ENCODE results near the gene RPLP1. TPM values are rescaled to one million over a fixed set of nuclear protein-coding genes. Genes with fewer than 3 reads are reported as not detected.
A peak's percentile ranks its signal among the peaks of the same experiment; 100 is the strongest.

RPLP1 gene
- total and polyA plus RNA-seq, 12 donors = 1,068 to 2,100 (median 1,266) TPM

- ATAC-seq (no peak), DNase-seq (no peak)
- Histone ChIP-seq H3K9me3 (no peaks in the 10 kb centered on the region), H3K36me3 (no peaks in the 10 kb centered on the region), H3K27ac (no peak overlapping the region), H3K27me3 (no peaks in the 10 kb centered on the region), H3K4me3 (no peak overlapping the region), H3K4me1 (peaks cover 0 to 35% (median 13%) of the 10 kb centered on the region in 9 donors)
- WGBS, 2 donors = 82 to 88% methylated on average over 2 of the region's 2 CpGs
- TF ChIP-seq, protein P1, sequence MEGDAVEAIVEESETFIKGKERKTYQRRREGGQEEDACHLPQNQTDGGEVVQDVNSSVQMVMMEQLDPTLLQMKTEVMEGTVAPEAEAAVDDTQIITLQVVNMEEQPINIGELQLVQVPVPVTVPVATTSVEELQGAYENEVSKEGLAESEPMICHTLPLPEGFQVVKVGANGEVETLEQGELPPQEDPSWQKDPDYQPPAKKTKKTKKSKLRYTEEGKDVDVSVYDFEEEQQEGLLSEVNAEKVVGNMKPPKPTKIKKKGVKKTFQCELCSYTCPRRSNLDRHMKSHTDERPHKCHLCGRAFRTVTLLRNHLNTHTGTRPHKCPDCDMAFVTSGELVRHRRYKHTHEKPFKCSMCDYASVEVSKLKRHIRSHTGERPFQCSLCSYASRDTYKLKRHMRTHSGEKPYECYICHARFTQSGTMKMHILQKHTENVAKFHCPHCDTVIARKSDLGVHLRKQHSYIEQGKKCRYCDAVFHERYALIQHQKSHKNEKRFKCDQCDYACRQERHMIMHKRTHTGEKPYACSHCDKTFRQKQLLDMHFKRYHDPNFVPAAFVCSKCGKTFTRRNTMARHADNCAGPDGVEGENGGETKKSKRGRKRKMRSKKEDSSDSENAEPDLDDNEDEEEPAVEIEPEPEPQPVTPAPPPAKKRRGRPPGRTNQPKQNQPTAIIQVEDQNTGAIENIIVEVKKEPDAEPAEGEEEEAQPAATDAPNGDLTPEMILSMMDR (IDR thresholded peaks at IDR 0.05) = no peak
- intact Hi-C loops (cut with DNase I) = no loop called here
Observed at GRCh38 chr15:69466733-69467132, 14.1 kb downstream of the RPLP1 start.

DNA sequence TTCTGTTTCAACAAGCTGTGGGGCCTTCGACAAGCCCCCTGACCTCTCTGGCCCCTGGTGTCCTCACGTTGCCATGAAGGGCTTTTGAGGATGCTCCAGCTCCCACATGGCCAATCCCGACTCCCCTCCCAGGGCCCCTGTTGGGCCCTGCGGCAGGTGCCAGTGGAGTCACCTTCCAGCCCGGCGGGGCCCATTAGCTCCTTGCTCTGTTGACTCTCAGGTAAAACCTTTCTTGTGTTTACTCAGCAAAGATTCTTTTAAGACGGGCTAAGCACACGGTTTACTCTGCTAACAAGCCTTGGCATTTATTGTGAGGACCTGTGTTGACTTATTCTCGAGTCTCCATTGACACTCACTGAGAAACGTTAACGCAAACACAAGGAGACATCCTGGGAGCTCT, 15.0 kb downstream of the RPLP1 start:
- no peaks in the 10 kb centered on the region for H3K9me3 ChIP-seq
- no peak overlapping the region for H3K27ac ChIP-seq
- H3K4me3 ChIP-seq = no peak overlapping the region
- ATAC-seq (no peak), DNase-seq (no peak)
- no peaks in the 10 kb centered on the region for H3K36me3 ChIP-seq
- TF ChIP-seq, protein P1 (IDR thresholded peaks at IDR 0.05) = no peak
- 82% methylated on average over 11 of the region's 11 CpGs for WGBS, 2 donors
- H3K4me1 ChIP-seq = peaks cover 0 to 28% (median 6%) of the 10 kb centered on the region in 9 donors
- intact Hi-C loops (cut with DNase I) = no loop called here
- H3K27me3 ChIP-seq = no peaks in the 10 kb centered on the region

GRCh38 chr15:69468241-69469121, 15.9 kb downstream of the RPLP1 start:
- Histone ChIP-seq H3K4me3 (no peak overlapping the region), H3K4me1 (peaks cover 0 to 23% (median 1%) of the 10 kb centered on the region in 9 donors), H3K36me3 (no peaks in the 10 kb centered on the region), H3K27ac (no peak overlapping the region), H3K9me3 (no peaks in the 10 kb centered on the region), H3K27me3 (no peaks in the 10 kb centered on the region)
- ATAC-seq = peak in 1 of 8 donors; percentile 9
- no peak for DNase-seq
- TF ChIP-seq, protein P1 (IDR thresholded peaks at IDR 0.05) = no peak
- intact Hi-C loops (cut with DNase I) = no loop called here
- WGBS, 2 donors = 82 to 84% methylated on average over 19 of the region's 19 CpGs

DNA sequence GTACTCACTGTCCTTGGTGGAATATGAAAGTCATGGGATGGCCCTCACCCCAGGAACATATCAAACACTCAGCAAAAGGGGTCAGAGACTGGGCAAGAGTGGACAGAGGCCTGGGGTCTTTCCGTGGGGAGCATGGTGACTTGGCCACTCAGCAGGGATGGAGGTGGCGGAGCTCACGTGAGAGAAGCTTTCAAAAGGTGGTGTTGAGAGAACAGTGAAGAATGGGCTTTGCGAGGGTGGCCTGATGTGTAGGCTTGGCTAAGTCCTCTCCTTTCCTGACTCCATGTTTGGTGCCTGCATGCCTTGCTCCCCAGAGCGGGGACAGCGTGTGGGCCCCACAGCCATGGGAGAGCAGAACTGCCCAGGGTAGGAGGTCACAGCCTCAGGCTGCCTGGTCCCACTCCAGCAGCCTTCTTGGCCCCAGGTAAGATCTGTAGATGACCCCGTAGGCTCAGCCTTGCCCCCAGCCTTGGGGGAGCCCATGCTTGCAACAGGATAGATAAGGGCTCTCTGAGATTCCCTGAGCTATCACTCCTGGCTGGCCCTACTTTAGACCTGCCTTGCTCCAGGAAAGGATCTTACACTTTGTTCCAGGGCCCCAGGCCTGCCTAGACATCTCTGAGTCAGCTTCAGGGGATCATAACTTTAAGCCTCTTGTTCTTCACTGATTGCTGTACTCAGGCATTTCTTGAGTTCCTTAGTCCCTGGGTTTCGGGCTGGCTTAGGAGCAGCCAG, 17.0 kb downstream of the RPLP1 start:
- no peaks in the 10 kb centered on the region for H3K9me3 ChIP-seq
- H3K4me3 ChIP-seq = no peak overlapping the region
- DNase-seq (no peak), ATAC-seq (no peak)
- H3K4me1 ChIP-seq = peaks cover 0 to 22% (median 0%) of the 10 kb centered on the region in 9 donors
- H3K27me3 ChIP-seq = no peaks in the 10 kb centered on the region
- intact Hi-C loops (cut with DNase I) = loop anchor here in 6 of 10 donors (5.0 to 10.0 kb wide), 5 partner anchors 185 to 905 kb away; partner anchors contain the start of gene TLE3 (in 1 of the 6)
- H3K36me3 ChIP-seq = no peaks in the 10 kb centered on the region
- 96 to 97% methylated on average over 8 of the region's 8 CpGs for WGBS, 2 donors
- H3K27ac ChIP-seq = no peak overlapping the region
- TF ChIP-seq, protein P1 (IDR thresholded peaks at IDR 0.05) = no peak

Measured in heart right ventricle (tissue), 16 donors.